ENCODE measurements around the gene ZBTB17. TPM values are rescaled to one million over a fixed set of nuclear protein-coding genes. Genes with fewer than 3 reads are reported as not detected.

The ZBTB17 gene
- total and polyA plus RNA-seq, 9 of the 15 experiments (the other 6 are each of a cell fraction or from before 2014, with no cell fraction given), result 1.1 to 53.4 (median 29.6) TPM

GRCh38 chr1:16014509-16015482 is 38.9 kb upstream of the ZBTB17 start (continued):
- TF ChIP-seq YY1 (IDR thresholded peaks at IDR 0.05; ENCODE audit: borderline replicate concordance in 1 of 3, control insufficient read depth in 1 of 3, extremely low read depth in 1 of 3, insufficient read depth in 3 of 3, insufficient read length in 1 of 3, insufficient replicate concordance in 2 of 3, low read depth in 1 of 3, low read length in 2 of 3) (peak in 1 of 3 experiments; percentile 42), FOXK2 (conservative IDR thresholded peaks at IDR 0.05 in 1 of 2, IDR thresholded peaks at IDR 0.05 in 1 of 2; ENCODE audit: low read depth in 2 of 2) (no peak), RBBP5 (IDR thresholded peaks at IDR 0.05; ENCODE audit: borderline replicate concordance, insufficient read depth, low read length, poor library complexity, severe bottlenecking) (no peak), ZNF57 (CRISPR knock-in tag; IDR thresholded peaks at IDR 0.05) (no peak), ETS1 (conservative IDR thresholded peaks at IDR 0.05; ENCODE audit: control insufficient read depth, low read depth, low read length) (peak; percentile 52; the same call in 1 of the 2 replicates), FOS (IDR thresholded peaks at IDR 0.05; ENCODE audit: extremely low read depth, insufficient read length) (no peak), CEBPZ (IDR thresholded peaks at IDR 0.05; ENCODE audit: borderline replicate concordance, low read depth, low read length) (no peak), CREB5 (CRISPR knock-in tag; IDR thresholded peaks at IDR 0.05) (no peak), BRD9 (IDR thresholded peaks at IDR 0.05; ENCODE audit: low read depth, partially characterized antibody) (no peak), PYGO2 (tag; IDR thresholded peaks at IDR 0.05) (no peak), ZNF695 (CRISPR knock-in tag; IDR thresholded peaks at IDR 0.05) (no peak), RB1 (IDR thresholded peaks at IDR 0.05; ENCODE audit: low read depth) (no peak), ESRRA (IDR thresholded peaks at IDR 0.05; ENCODE audit: borderline replicate concordance, low read depth) (peak; percentile 44), NCOA4 (IDR thresholded peaks at IDR 0.05; ENCODE audit: partially characterized antibody) (no peak), ZNF512 (tag; IDR thresholded peaks at IDR 0.05) (no peak), POLR3G (IDR thresholded peaks at IDR 0.05; ENCODE audit: extremely low read depth, insufficient read length, insufficient replicate concordance) (no peak), PML (IDR thresholded peaks at IDR 0.05; ENCODE audit: low read length) (no peak)

All from K562 (cell line).